K562 (cell line): ENCODE measurements around the gene MTMR3. TPM values are rescaled to one million over a fixed set of nuclear protein-coding genes. Genes with fewer than 3 reads are reported as not detected.

Experiments
- BACH1 ChIP-seq: fragments of 200-800 bp; sonication (Bioruptor generic); IDR thresholded peaks from 2 replicates; pipeline ENCODE4 v1.6.1; 2016; ENCODE audit warnings: missing genetic modification characterization, missing compliant biosample characterization
- DIDO1 ChIP-seq: fragments of 450-650 bp; IDR thresholded peaks from 2 replicates; pipeline ENCODE4 v1.6.1; 2016; ENCODE audit warnings: low read depth, missing biosample characterization, missing genetic modification characterization
- ETV1 ChIP-seq: fragments of 450-650 bp; conservative IDR thresholded peaks from 2 replicates; pipeline ENCODE4 v1.6.1; 2016; ENCODE audit warnings: missing genetic modification characterization, control low read depth, low read depth, missing compliant biosample characterization
- GTF2A2 ChIP-seq: IDR thresholded peaks from 2 replicates; pipeline ENCODE4 v1.6.1; 2016; ENCODE audit warnings: mild to moderate bottlenecking, missing genetic modification characterization, missing compliant biosample characterization
- HOMEZ ChIP-seq: fragments of 250-450 bp; sonication (Bioruptor Pico); IDR thresholded peaks from 2 replicates; pipeline ENCODE4 v1.4.0; 2020; ENCODE audit warnings: mild to moderate bottlenecking, moderate library complexity
- NR2C2 ChIP-seq, 2 experiments: fragments of 200-800 bp in 1 of 2; sonication (Bioruptor generic) in 1 of 2; sonication (generic) in 1 of 2; formaldehyde crosslinking in 1 of 2; IDR thresholded peaks; 2 replicates each; pipeline versions ENCODE4 v1.6.1 to v1.8.0; 2016 to 2022; ENCODE audit warnings: mild to moderate bottlenecking in 1 of 2, missing compliant biosample characterization in 1 of 2, missing genetic modification characterization in 1 of 2, missing genetic modification reagents in 1 of 2
- PYGO2 ChIP-seq: fragments of 450-650 bp; IDR thresholded peaks from 2 replicates; pipeline ENCODE4 v1.6.1; 2016; ENCODE audit warnings: mild to moderate bottlenecking, missing genetic modification characterization, moderate library complexity, missing compliant biosample characterization
- RHOXF2B ChIP-seq: fragments of 250-450 bp; sonication (Bioruptor Pico); conservative IDR thresholded peaks from 2 replicates; pipeline ENCODE4 v1.5.1; 2021
- SAP30 ChIP-seq: fragments of 200-600 bp; sonication (generic); IDR thresholded peaks from 2 replicates; pipeline ENCODE4 v1.6.1; 2012; ENCODE audit warnings: borderline replicate concordance, low read depth, mild to moderate bottlenecking, moderate library complexity, low read length, control low read depth, inconsistent platforms; ENCODE audit not compliant: insufficient read depth, poor library complexity, severe bottlenecking
- THRB ChIP-seq: fragments of 450-650 bp; formaldehyde crosslinking; conservative IDR thresholded peaks from 2 replicates; pipeline ENCODE4 v1.4.0; 2022; ENCODE audit warnings: mild to moderate bottlenecking, missing genetic modification characterization
- XRCC4 ChIP-seq: IDR thresholded peaks from one replicate; pipeline ENCODE4 v1.6.1; 2011; ENCODE audit not compliant: insufficient read depth, insufficient read length; ENCODE audit errors: extremely low read depth
- YBX1 ChIP-seq: fragments of 450-650 bp; IDR thresholded peaks from 2 replicates; pipeline ENCODE4 v1.7.1; 2016; ENCODE audit warnings: mild to moderate bottlenecking
- ZNF311 ChIP-seq: fragments of 250-450 bp; sonication (Bioruptor Pico); IDR thresholded peaks from 2 replicates; pipeline ENCODE4 v1.4.0; 2020; ENCODE audit warnings: mild to moderate bottlenecking, moderate library complexity
- ZNF407 ChIP-seq: fragments of 450-650 bp; IDR thresholded peaks from 2 replicates; pipeline ENCODE4 v1.6.1; 2016; ENCODE audit warnings: low read depth
- ZNF507 ChIP-seq: conservative IDR thresholded peaks from 2 replicates; pipeline ENCODE4 v1.6.1; 2017; ENCODE audit warnings: missing genetic modification characterization, missing compliant biosample characterization
- ZNF551 ChIP-seq: fragments of 250-450 bp; sonication (Bioruptor Pico); IDR thresholded peaks from 2 replicates; pipeline ENCODE4 v1.5.0; 2021; ENCODE audit warnings: mild to moderate bottlenecking, moderate library complexity
- ZNF561 ChIP-seq: fragments of 450-650 bp; formaldehyde crosslinking; conservative IDR thresholded peaks from 2 replicates; pipeline ENCODE4 v1.4.0; 2020; ENCODE audit warnings: mild to moderate bottlenecking, moderate library complexity
- ZNF778 ChIP-seq: fragments of 450-650 bp; formaldehyde crosslinking; IDR thresholded peaks from 2 replicates; pipeline ENCODE4 v1.4.0; 2020; ENCODE audit warnings: mild to moderate bottlenecking, moderate library complexity
- polyA plus RNA-seq, 8 experiments: library from polyadenylated mRNA; depleted of rRNA in 4 of 8; stranded (reverse) in 5 of 8; unstranded in 3 of 8; fragments of >200 nt; fragmentation: Nextera tagmentation in 2 of 8; fragmentation: Illumina TruSeq in 1 of 8; extraction: Ambion mirVana in 2 of 8; extraction: Trizol in 1 of 8; gene quantifications; 2 replicates each; pipeline versions ENCODE4 v1.2.1 to v1.2.3, GENCODE V29; 2011 to 2014; ENCODE audit warnings: inconsistent platforms in 1 of 8, missing spikeins in 1 of 8
- total RNA-seq, 7 experiments: library from RNA; depleted of rRNA in 6 of 7; stranded (reverse); fragments of >200 nt in 6 of 7; fragmentation: Illumina TruSeq in 2 of 7; extraction: Trizol in 2 of 7; gene quantifications; 2 replicates each; pipeline versions ENCODE4 v1.2.1 to v1.2.3, GENCODE V29; 2011 to 2021; ENCODE audit warnings: low replicate concordance in 1 of 7

Gene MTMR3
- total and polyA plus RNA-seq, 9 of the 15 experiments (the other 6 are each of a cell fraction or from before 2014, with no cell fraction given), result 1.6 to 13.7 (median 7.9) TPM

- no peak for TF ChIP-seq HOMEZ (CRISPR knock-in tag)
- TF ChIP-seq XRCC4, result no peak
- TF ChIP-seq BACH1 (tag), result no peak
- no peak for TF ChIP-seq ZNF507 (tag)
- TF ChIP-seq ZNF407, result no peak
- TF ChIP-seq ZNF311, result no peak
- no peak for TF ChIP-seq ZNF551 (CRISPR knock-in tag)
- TF ChIP-seq RHOXF2B (CRISPR knock-in tag), result no peak
- no peak for TF ChIP-seq DIDO1 (tag)
- TF ChIP-seq NR2C2 (CRISPR knock-in tag; IDR thresholded peaks at IDR 0.05), result no peak
- no peak for TF ChIP-seq NR2C2 (tag; IDR thresholded peaks at IDR 0.05)
- no peak for TF ChIP-seq GTF2A2 (tag)
- TF ChIP-seq YBX1, result no peak
- TF ChIP-seq THRB (CRISPR knock-in tag), result no peak
- no peak for TF ChIP-seq SAP30
- no peak for TF ChIP-seq ETV1 (tag)
- no peak for TF ChIP-seq PYGO2 (tag)
- TF ChIP-seq ZNF778, result no peak
- TF ChIP-seq ZNF561 (CRISPR knock-in tag), result no peak
These were observed 68.9 kb downstream of the MTMR3 start (continued) for GRCh38 chr22:29951791-29952413.
